H9 (cell line): ENCODE results near the gene ADIRF. TPM values are rescaled to one million over a fixed set of nuclear protein-coding genes. Genes with fewer than 3 reads are reported as not detected.
A peak's percentile ranks its signal among the peaks of the same experiment; 100 is the strongest.
"Not testable (repeated sequence)": the region's sequence is repeated elsewhere in the genome, so short reads cannot be mapped to it uniquely, and the experiment has no call there.

Source experiments
- DNase-seq: peaks from one replicate; pipeline ENCODE4 v3.0.0-alpha.2; 2017
- H2AFZ ChIP-seq: one replicate; pipeline ENCODE4 v1.6.1; 2013; ENCODE audit warnings: mild to moderate bottlenecking, low read length, control low read depth, moderate library complexity
- H2AK5ac ChIP-seq: 2 replicates; pipeline ENCODE4 v1.6.1; 2013; ENCODE audit warnings: low read length, control low read depth, mixed read lengths; ENCODE audit not compliant: insufficient read length
- H2BK120ac ChIP-seq: one replicate; pipeline ENCODE4 v1.6.1; 2013; ENCODE audit warnings: low read depth, mild to moderate bottlenecking, low read length, control low read depth, inconsistent platforms; ENCODE audit not compliant: poor library complexity, severe bottlenecking
- H2BK12ac ChIP-seq: 2 replicates; pipeline ENCODE4 v1.6.1; 2013; ENCODE audit warnings: low read length, control low read depth, mixed read lengths, low read depth; ENCODE audit not compliant: insufficient read length
- H2BK15ac ChIP-seq: 2 replicates; pipeline ENCODE4 v1.6.1; 2013; ENCODE audit warnings: low read depth, low read length, control low read depth
- H2BK20ac ChIP-seq: one replicate; pipeline ENCODE4 v1.6.1; 2013; ENCODE audit warnings: low read depth, mild to moderate bottlenecking, low read length, control low read depth, inconsistent platforms; ENCODE audit not compliant: poor library complexity, severe bottlenecking
- H2BK5ac ChIP-seq: 2 replicates; pipeline ENCODE4 v1.6.1; 2013; ENCODE audit warnings: low read length, control low read depth, mixed read lengths; ENCODE audit not compliant: insufficient read length
- H3K14ac ChIP-seq: 2 replicates; pipeline ENCODE4 v1.6.1; 2013; ENCODE audit warnings: low read length, control low read depth; ENCODE audit not compliant: insufficient read depth
- H3K18ac ChIP-seq: 2 replicates; pipeline ENCODE4 v1.6.1; 2013; ENCODE audit warnings: low read depth, mild to moderate bottlenecking, mixed read lengths, low read length, control low read depth; ENCODE audit not compliant: insufficient read length
- H3K23ac ChIP-seq: 2 replicates; pipeline ENCODE4 v1.6.1; 2013; ENCODE audit warnings: low read length, control low read depth, mixed read lengths, low read depth; ENCODE audit not compliant: insufficient read length
- H3K23me2 ChIP-seq: 2 replicates; pipeline ENCODE4 v1.6.1; 2013; ENCODE audit warnings: low read depth, mild to moderate bottlenecking, mixed read lengths, low read length, control low read depth; ENCODE audit not compliant: insufficient read length, poor library complexity, severe bottlenecking
- H3K27ac ChIP-seq: 2 replicates; pipeline ENCODE4 v1.5.1; 2013; ENCODE audit warnings: low read length, control low read depth, mixed read lengths, low read depth; ENCODE audit not compliant: insufficient read length
- H3K27me3 ChIP-seq: 2 replicates; pipeline ENCODE4 v1.6.1; 2013; ENCODE audit warnings: low read length, control low read depth, inconsistent platforms; ENCODE audit not compliant: insufficient read depth
- H3K4ac ChIP-seq: 2 replicates; pipeline ENCODE4 v1.6.1; 2013; ENCODE audit warnings: low read depth, mild to moderate bottlenecking, control low read depth, inconsistent platforms, low read length, moderate library complexity
- H3K4me1 ChIP-seq: 2 replicates; pipeline ENCODE4 v1.6.1; 2013; ENCODE audit warnings: low read length, control low read depth, inconsistent platforms; ENCODE audit not compliant: insufficient read depth
- H3K4me2 ChIP-seq: 2 replicates; pipeline ENCODE4 v1.6.1; 2013; ENCODE audit warnings: low read length, control low read depth, mixed read lengths; ENCODE audit not compliant: insufficient read length, insufficient read depth
- H3K56ac ChIP-seq: 2 replicates; pipeline ENCODE4 v1.6.1; 2013; ENCODE audit warnings: low read depth, mild to moderate bottlenecking, mixed read lengths, low read length, control low read depth; ENCODE audit not compliant: insufficient read length
- H3K79me1 ChIP-seq: 2 replicates; pipeline ENCODE4 v1.6.1; 2013; ENCODE audit warnings: low read depth, mild to moderate bottlenecking, moderate library complexity, low read length, control low read depth, inconsistent platforms; ENCODE audit not compliant: insufficient read depth, poor library complexity, severe bottlenecking
- H3K79me2 ChIP-seq: 2 replicates; pipeline ENCODE4 v1.6.1; 2013; ENCODE audit warnings: low read length, control low read depth, inconsistent platforms; ENCODE audit not compliant: insufficient read depth
- H3K9ac ChIP-seq: 2 replicates; pipeline ENCODE4 v1.6.1; 2013; ENCODE audit warnings: low read length, control low read depth, mixed read lengths; ENCODE audit not compliant: insufficient read length; ENCODE audit errors: extremely low read depth
- H3K9me3 ChIP-seq: one replicate; pipeline ENCODE4 v1.6.1; 2013; ENCODE audit warnings: low read depth, low read length, inconsistent platforms; ENCODE audit not compliant: control insufficient read depth
- H3T11ph ChIP-seq: one replicate; pipeline ENCODE4 v1.6.1; 2013; ENCODE audit warnings: mild to moderate bottlenecking, low read length, control low read depth, inconsistent platforms
- H4K20me1 ChIP-seq: one replicate; pipeline ENCODE4 v1.6.1; 2013; ENCODE audit not compliant: control insufficient read depth, insufficient read length, insufficient read depth
- H4K5ac ChIP-seq: 2 replicates; pipeline ENCODE4 v1.6.1; 2013; ENCODE audit warnings: low read depth, mild to moderate bottlenecking, mixed read lengths, low read length, control low read depth; ENCODE audit not compliant: insufficient read length
- H4K8ac ChIP-seq: replicated peaks from 2 replicates; pipeline ENCODE4 v1.6.1; 2013; ENCODE audit warnings: low read length, control low read depth, mixed read lengths, low read depth; ENCODE audit not compliant: insufficient read length
- H4K91ac ChIP-seq: 2 replicates; pipeline ENCODE4 v1.6.1; 2013; ENCODE audit warnings: low read depth, mild to moderate bottlenecking, moderate library complexity, mixed read lengths, low read length, control low read depth; ENCODE audit not compliant: insufficient read length
- H3K27ac Mint-ChIP-seq, 3 experiments: 2 replicates in 2 of 3; 3 replicates in 1 of 3; pipeline ENCODE4 v1.8.0; 2020 to 2021; ENCODE audit warnings: mixed read lengths in 3 of 3, mild to moderate bottlenecking in 1 of 3, moderate library complexity in 1 of 3
- H3K27me3 Mint-ChIP-seq: 2 replicates; pipeline ENCODE4 v1.8.0; 2021; ENCODE audit warnings: low read depth, mild to moderate bottlenecking, moderate library complexity, mixed read lengths
- H3K36me3 Mint-ChIP-seq, 3 experiments: 2 replicates in 2 of 3; 3 replicates in 1 of 3; pipeline ENCODE4 v1.8.0; 2020 to 2021; ENCODE audit warnings: low read depth in 3 of 3, mixed read lengths in 3 of 3; ENCODE audit not compliant: insufficient read depth in 1 of 3
- H3K4me1 Mint-ChIP-seq, 2 experiments: 2 replicates each; pipeline ENCODE4 v1.8.0; 2020; ENCODE audit warnings: mixed read lengths in 2 of 2
- H3K4me3 Mint-ChIP-seq, 2 experiments: 2 replicates in 1 of 2; 3 replicates in 1 of 2; pipeline ENCODE4 v1.8.0; 2020 to 2021; ENCODE audit warnings: mild to moderate bottlenecking in 2 of 2, mixed read lengths in 2 of 2, moderate library complexity in 1 of 2
- H3K9me3 Mint-ChIP-seq, 2 experiments: 2 replicates in 1 of 2; 3 replicates in 1 of 2; pipeline ENCODE4 v1.8.0; 2020; ENCODE audit warnings: mild to moderate bottlenecking in 2 of 2, mixed read lengths in 2 of 2, moderate library complexity in 1 of 2
- WGBS: extraction: QIAGEN DNeasy Blood & Tissue Kit; methylation state at CpG from one replicate; pipeline ENCODE4 v1.1.7; 2013; ENCODE audit warnings: missing lambda C conversion rate, low lambda C conversion rate, mixed read lengths; ENCODE audit not compliant: insufficient read length; ENCODE audit errors: extremely low coverage; 5-methylcytosine and 5-hydroxymethylcytosine counted together
- total RNA-seq: library from RNA; stranded (reverse); gene quantifications from 2 replicates; pipeline ENCODE4 v1.2.1, GENCODE V29; 2021
- TF ChIP-seq, protein P1 (sequence below): fragments of 200-600 bp; sonication (generic); conservative IDR thresholded peaks from 3 replicates; pipeline ENCODE4 v1.8.0; 2021; ENCODE audit warnings: antibody characterized with exemption, mild to moderate bottlenecking

ADIRF gene
- total RNA-seq, 1 experiment from 2014 or later = not detected

DNA sequence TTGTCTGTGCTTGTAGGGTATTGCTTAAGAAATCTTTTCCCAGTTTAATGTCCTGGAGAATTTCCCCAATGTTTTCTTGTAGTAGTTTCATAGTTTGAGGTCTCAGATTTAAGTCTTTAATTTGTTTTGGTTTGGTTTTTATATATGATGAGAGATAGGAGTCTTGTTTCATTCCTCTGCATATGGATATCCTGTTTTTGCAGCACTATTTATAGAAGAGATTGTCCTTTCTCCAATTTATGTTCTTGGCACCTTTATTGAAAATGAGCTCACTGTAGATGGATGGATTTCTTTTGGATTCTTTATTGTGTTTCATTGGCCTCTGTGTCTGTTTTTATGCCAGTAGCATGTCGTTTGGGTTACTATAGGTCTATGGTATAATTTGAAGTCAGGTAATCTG is 20.2 kb downstream of the ADIRF start:
- no peak overlapping the region for H3K14ac ChIP-seq
- TF ChIP-seq, protein P1, sequence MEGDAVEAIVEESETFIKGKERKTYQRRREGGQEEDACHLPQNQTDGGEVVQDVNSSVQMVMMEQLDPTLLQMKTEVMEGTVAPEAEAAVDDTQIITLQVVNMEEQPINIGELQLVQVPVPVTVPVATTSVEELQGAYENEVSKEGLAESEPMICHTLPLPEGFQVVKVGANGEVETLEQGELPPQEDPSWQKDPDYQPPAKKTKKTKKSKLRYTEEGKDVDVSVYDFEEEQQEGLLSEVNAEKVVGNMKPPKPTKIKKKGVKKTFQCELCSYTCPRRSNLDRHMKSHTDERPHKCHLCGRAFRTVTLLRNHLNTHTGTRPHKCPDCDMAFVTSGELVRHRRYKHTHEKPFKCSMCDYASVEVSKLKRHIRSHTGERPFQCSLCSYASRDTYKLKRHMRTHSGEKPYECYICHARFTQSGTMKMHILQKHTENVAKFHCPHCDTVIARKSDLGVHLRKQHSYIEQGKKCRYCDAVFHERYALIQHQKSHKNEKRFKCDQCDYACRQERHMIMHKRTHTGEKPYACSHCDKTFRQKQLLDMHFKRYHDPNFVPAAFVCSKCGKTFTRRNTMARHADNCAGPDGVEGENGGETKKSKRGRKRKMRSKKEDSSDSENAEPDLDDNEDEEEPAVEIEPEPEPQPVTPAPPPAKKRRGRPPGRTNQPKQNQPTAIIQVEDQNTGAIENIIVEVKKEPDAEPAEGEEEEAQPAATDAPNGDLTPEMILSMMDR = no peak
- no peak overlapping the region for H3K56ac ChIP-seq
- H3K9me3 Mint-ChIP-seq = no peaks in the 10 kb centered on the region
- no peak overlapping the region for H2AFZ ChIP-seq
- H3K36me3 Mint-ChIP-seq = no peaks in the 10 kb centered on the region
- H3K27ac Mint-ChIP-seq = peak overlapping the region in 2 of 3 experiments; percentile 14 to 33; a peak in 1 of 7 replicates
- no peak overlapping the region for H3K4me3 Mint-ChIP-seq
- no peak overlapping the region for H3K23ac ChIP-seq
- no peak overlapping the region for H2BK120ac ChIP-seq
- H4K91ac ChIP-seq = no peak overlapping the region
- no peaks in the 10 kb centered on the region for H3K79me2 ChIP-seq
- no peak overlapping the region for H2BK20ac ChIP-seq
- no peaks in the 10 kb centered on the region for H3K79me1 ChIP-seq
- H3K4me1 Mint-ChIP-seq = 0 out of 4 replicates have a peak, but pooled peaks cover 0 to 3% of the 10 kb centered on the region in 2 experiments
- H3K9me3 ChIP-seq = no peaks in the 10 kb centered on the region
- H3K23me2 ChIP-seq = no peaks in the 10 kb centered on the region
- H3K4ac ChIP-seq = no peak overlapping the region
- H2BK5ac ChIP-seq = no peak overlapping the region
- no peak overlapping the region for H4K8ac ChIP-seq
- H3K4me2 ChIP-seq = no peak overlapping the region
- WGBS = no CpG with 5 or more reads among the region's 1 CpG
- no peak overlapping the region for H3K9ac ChIP-seq
- H4K20me1 ChIP-seq = no peaks in the 10 kb centered on the region
- H2BK15ac ChIP-seq = no peak overlapping the region
- no peak for DNase-seq
- H2BK12ac ChIP-seq = no peak overlapping the region
- H3K18ac ChIP-seq = no peak overlapping the region
- no peaks in the 10 kb centered on the region; the same call in 1 of the 2 replicates for H3K4me1 ChIP-seq
- no peak overlapping the region for H4K5ac ChIP-seq
- no peaks in the 10 kb centered on the region for H3K27me3 ChIP-seq
- no peak overlapping the region for H2AK5ac ChIP-seq
- H3K27me3 Mint-ChIP-seq = no peaks in the 10 kb centered on the region
- no peak overlapping the region for H3T11ph ChIP-seq
- H3K27ac ChIP-seq = no peak overlapping the region

DNA sequence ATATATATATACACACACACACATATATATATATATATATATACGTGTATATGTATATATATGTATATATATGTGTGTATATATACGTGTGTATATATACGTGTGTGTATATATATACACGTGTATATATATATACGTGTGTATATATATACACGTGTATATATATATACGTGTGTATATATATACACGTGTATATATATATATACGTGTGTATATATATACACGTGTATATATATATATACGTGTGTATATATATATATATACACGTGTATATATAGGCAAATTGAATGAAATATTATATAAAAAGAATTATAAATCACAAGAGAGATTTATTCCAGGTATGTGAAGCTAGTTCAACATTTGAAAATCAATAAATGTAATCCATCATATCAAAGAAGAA is 23.1 kb downstream of the ADIRF start:
- H3K4me1 Mint-ChIP-seq, H2BK20ac ChIP-seq, H3K4me1 ChIP-seq, H2BK15ac ChIP-seq, H3K56ac ChIP-seq, H2AFZ ChIP-seq, H2BK12ac ChIP-seq, H3K4ac ChIP-seq, H4K20me1 ChIP-seq, H2BK120ac ChIP-seq, H3T11ph ChIP-seq, H2BK5ac ChIP-seq, H3K4me3 Mint-ChIP-seq, H3K18ac ChIP-seq, H3K27ac Mint-ChIP-seq, H3K9me3 Mint-ChIP-seq, H4K91ac ChIP-seq, H3K79me1 ChIP-seq, H3K4me2 ChIP-seq, H3K14ac ChIP-seq, H3K79me2 ChIP-seq, H3K9ac ChIP-seq, H4K5ac ChIP-seq, H3K36me3 Mint-ChIP-seq, H2AK5ac ChIP-seq, H3K23ac ChIP-seq, DNase-seq, H4K8ac ChIP-seq, H3K27ac ChIP-seq, H3K27me3 Mint-ChIP-seq, H3K27me3 ChIP-seq, H3K23me2 ChIP-seq, H3K9me3 ChIP-seq: not testable (repeated sequence)
- WGBS = no CpG with 5 or more reads among the region's 12 CpGs
